ENCODE measurements around the gene MBTPS1.
A peak's percentile ranks its signal among the peaks of the same experiment; 100 is the strongest.

Gene MBTPS1

DNA sequence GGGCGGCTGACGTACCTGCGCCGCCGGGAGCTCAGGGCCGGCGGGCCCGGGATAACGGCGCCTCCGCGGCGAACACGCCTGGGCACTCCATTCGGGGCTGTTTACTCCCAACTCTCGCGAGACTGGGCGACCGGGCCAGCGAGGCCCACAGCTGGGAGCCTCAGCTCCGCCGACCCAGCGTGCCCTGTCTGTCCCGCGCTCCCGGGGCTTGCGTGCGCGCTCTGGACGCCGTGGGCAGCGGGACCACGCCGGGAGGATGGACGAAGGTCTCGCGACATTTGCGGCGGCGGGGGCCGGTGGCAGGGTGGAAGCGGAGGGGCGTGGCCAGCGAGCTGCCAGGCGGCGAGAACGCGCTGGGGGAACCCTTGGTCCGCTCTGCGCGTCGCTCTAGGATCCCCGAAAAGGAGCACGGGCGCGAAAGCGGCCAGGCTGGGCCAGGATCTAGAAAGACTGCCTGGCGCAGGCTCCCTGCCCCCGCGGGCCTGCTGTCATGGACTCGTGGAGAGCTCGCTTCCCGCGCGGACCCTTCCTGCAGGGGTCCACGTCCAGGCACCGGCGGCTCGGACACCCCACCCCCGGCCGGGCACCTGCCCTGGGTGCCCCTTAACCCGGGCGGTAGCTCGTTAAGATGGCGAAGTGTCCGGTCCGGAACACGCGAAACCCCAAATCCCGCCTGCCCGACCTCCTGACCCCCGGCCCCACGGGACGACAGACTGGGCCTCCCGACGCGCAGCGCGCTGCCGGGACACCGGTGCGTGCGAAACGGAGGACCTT, at the start of gene MBTPS1:
Gene MBTPS1 (minus strand): TSS at position 223 of the 774 bp plus-strand sequence. CDS start 15,159 bp downstream, outside the sequence.
- Histone ChIP-seq H3F3A (ENCODE audit: insufficient read depth, low read length) (no peaks in the 10 kb centered on the region), H3K4me2 (ENCODE audit: low read length) (peak within 1 kb of the TSS; percentile 68), H3K79me2 (ENCODE audit: insufficient read depth, low read length) (peaks cover 40% of the 10 kb centered on the region), H3K9me2 (ENCODE audit: low read depth, low read length) (no peaks in the 10 kb centered on the region), H3K4me3 (ENCODE audit: low read depth, low read length, poor library complexity, severe bottlenecking) (peak within 1 kb of the TSS; percentile 72), H3K36me3 (ENCODE audit: insufficient read depth, low read length) (0 out of 2 replicates have a peak, but pooled peaks cover 3% of the 10 kb centered on the region), H4K20me1 (ENCODE audit: insufficient read depth, low read length) (no peaks in the 10 kb centered on the region), H2AFZ (ENCODE audit: low read length) (no peak within 1 kb of the TSS), H3K27ac (ENCODE audit: low read depth, low read length, poor library complexity, severe bottlenecking) (peak within 1 kb of the TSS; percentile 86), H3K27me3 (ENCODE audit: insufficient read depth, low read length) (no peaks in the 10 kb centered on the region), H3K4me1 (ENCODE audit: insufficient read depth, low read length, severe bottlenecking) (peaks cover 27% of the 10 kb centered on the region), H3K9ac (ENCODE audit: low read length) (peak within 1 kb of the TSS; percentile 84), H3K9me3 (ENCODE audit: low read length) (no peaks in the 10 kb centered on the region)
- TF ChIP-seq, protein P1, sequence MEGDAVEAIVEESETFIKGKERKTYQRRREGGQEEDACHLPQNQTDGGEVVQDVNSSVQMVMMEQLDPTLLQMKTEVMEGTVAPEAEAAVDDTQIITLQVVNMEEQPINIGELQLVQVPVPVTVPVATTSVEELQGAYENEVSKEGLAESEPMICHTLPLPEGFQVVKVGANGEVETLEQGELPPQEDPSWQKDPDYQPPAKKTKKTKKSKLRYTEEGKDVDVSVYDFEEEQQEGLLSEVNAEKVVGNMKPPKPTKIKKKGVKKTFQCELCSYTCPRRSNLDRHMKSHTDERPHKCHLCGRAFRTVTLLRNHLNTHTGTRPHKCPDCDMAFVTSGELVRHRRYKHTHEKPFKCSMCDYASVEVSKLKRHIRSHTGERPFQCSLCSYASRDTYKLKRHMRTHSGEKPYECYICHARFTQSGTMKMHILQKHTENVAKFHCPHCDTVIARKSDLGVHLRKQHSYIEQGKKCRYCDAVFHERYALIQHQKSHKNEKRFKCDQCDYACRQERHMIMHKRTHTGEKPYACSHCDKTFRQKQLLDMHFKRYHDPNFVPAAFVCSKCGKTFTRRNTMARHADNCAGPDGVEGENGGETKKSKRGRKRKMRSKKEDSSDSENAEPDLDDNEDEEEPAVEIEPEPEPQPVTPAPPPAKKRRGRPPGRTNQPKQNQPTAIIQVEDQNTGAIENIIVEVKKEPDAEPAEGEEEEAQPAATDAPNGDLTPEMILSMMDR (IDR thresholded peaks at IDR 0.05; ENCODE audit: low read length), result no peak
- TF ChIP-seq EZH2 (IDR thresholded peaks at IDR 0.05; ENCODE audit: borderline replicate concordance, low read length), result no peak

DNA sequence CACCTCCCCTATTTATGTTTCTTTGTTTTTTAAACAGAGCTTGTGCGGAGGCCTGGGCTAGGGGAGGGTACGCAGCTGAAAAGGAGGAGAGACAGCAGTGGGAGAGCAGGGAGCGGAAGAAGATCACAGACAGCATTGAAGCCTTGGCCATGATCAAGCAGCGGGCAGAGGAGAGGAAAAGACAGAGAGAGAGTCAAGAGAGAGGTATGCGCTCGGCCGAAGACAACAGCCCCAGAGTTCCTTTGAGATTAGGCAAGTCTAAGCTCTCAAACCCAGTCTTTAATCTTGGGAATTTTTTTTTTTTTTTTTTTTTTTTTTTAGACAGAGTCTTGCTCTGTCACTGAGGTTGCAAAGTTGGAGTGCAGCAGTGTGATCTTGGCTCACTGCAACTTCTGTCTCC, 49.0 kb upstream of the MBTPS1 start:
- H3K9ac ChIP-seq (ENCODE audit: low read length), result no peak overlapping the region
- H3K4me1 ChIP-seq (ENCODE audit: insufficient read depth, low read length, severe bottlenecking), result no peaks in the 10 kb centered on the region
- TF ChIP-seq, protein P1 (IDR thresholded peaks at IDR 0.05; ENCODE audit: low read length), result no peak
- no peak for TF ChIP-seq EZH2 (IDR thresholded peaks at IDR 0.05; ENCODE audit: borderline replicate concordance, low read length)
- H3K36me3 ChIP-seq (ENCODE audit: insufficient read depth, low read length), result no peaks in the 10 kb centered on the region
- H3K27me3 ChIP-seq (ENCODE audit: insufficient read depth, low read length), result peaks cover 6% of the 10 kb centered on the region
- no peaks in the 10 kb centered on the region for H3K9me3 ChIP-seq (ENCODE audit: low read length)
- H3F3A ChIP-seq (ENCODE audit: insufficient read depth, low read length), result no peaks in the 10 kb centered on the region
- H2AFZ ChIP-seq (ENCODE audit: low read length), result no peak overlapping the region
- H4K20me1 ChIP-seq (ENCODE audit: insufficient read depth, low read length), result no peaks in the 10 kb centered on the region
- H3K27ac ChIP-seq (ENCODE audit: low read depth, low read length, poor library complexity, severe bottlenecking), result no peak overlapping the region
- no peaks in the 10 kb centered on the region for H3K9me2 ChIP-seq (ENCODE audit: low read depth, low read length)
- no peak overlapping the region for H3K4me3 ChIP-seq (ENCODE audit: low read depth, low read length, poor library complexity, severe bottlenecking)
- H3K4me2 ChIP-seq (ENCODE audit: low read length), result no peak overlapping the region
- H3K79me2 ChIP-seq (ENCODE audit: insufficient read depth, low read length), result no peaks in the 10 kb centered on the region

DNA sequence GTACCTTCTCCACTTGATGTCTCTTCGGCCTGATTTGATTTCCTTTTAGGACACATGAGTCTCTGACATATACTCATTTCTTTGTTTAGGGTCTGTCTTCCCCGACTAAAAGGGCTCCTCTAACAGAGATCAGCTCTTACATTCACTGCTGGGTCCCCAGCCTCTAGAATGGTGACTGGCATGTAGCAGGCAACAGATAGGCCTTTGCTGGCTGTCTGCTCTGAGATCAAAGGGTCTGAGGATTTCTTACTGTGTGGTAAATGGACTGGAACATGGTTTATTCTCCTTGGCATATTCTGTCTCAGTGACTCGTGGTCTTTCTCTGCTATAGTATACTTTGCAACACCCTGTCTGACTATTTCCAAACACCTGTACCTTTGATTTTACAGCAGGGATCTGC, 45.1 kb upstream of the MBTPS1 start:
- Histone ChIP-seq H3K4me2 (ENCODE audit: low read length) (no peak overlapping the region), H3K4me1 (ENCODE audit: insufficient read depth, low read length, severe bottlenecking) (no peaks in the 10 kb centered on the region), H4K20me1 (ENCODE audit: insufficient read depth, low read length) (no peaks in the 10 kb centered on the region), H3K27me3 (ENCODE audit: insufficient read depth, low read length) (no peaks in the 10 kb centered on the region; the same call in none of the 2 replicates), H3F3A (ENCODE audit: insufficient read depth, low read length) (no peaks in the 10 kb centered on the region), H3K36me3 (ENCODE audit: insufficient read depth, low read length) (no peaks in the 10 kb centered on the region), H3K9me2 (ENCODE audit: low read depth, low read length) (no peaks in the 10 kb centered on the region), H3K27ac (ENCODE audit: low read depth, low read length, poor library complexity, severe bottlenecking) (no peak overlapping the region), H2AFZ (ENCODE audit: low read length) (no peak overlapping the region), H3K9ac (ENCODE audit: low read length) (no peak overlapping the region), H3K9me3 (ENCODE audit: low read length) (no peaks in the 10 kb centered on the region), H3K4me3 (ENCODE audit: low read depth, low read length, poor library complexity, severe bottlenecking) (no peak overlapping the region), H3K79me2 (ENCODE audit: insufficient read depth, low read length) (no peaks in the 10 kb centered on the region)
- TF ChIP-seq EZH2 (IDR thresholded peaks at IDR 0.05; ENCODE audit: borderline replicate concordance, low read length), result no peak
- TF ChIP-seq, protein P1 (IDR thresholded peaks at IDR 0.05; ENCODE audit: low read length), result no peak

All from OCI-LY1 (cell line).